ENCODE results near the gene TMEM168.
"Not testable (repeated sequence)": the region's sequence is repeated elsewhere in the genome, so short reads cannot be mapped to it uniquely, and the experiment has no call there.

Gene TMEM168
- total RNA-seq = 27.4 reads per million, percentile 54 among the genes with 10 or more reads in this experiment

- peak; percentile 85 for DNase-seq
These were observed at the start of gene TMEM168 for GRCh38 chr7:112789817-112790585. TMEM168 (minus strand) TSS chr7:112790393; CDS start chr7:112784825, 5,568 bp downstream.

GRCh38 chr7:112835928-112836327 is 45.7 kb upstream of the TMEM168 start:
- not testable (repeated sequence) for DNase-seq

GRCh38 chr7:112833082-112833481 is 42.9 kb upstream of the TMEM168 start:
- DNase-seq = no peak

GRCh38 chr7:112830769-112831168 is 40.6 kb upstream of the TMEM168 start:
- no peak for DNase-seq

- DNase-seq = no peak
These were observed 38.5 kb upstream of the TMEM168 start for GRCh38 chr7:112828696-112829095.

GRCh38 chr7:112821345-112821744 is 31.2 kb upstream of the TMEM168 start:
- no peak for DNase-seq

- no peak for DNase-seq
These were observed 29.3 kb upstream of the TMEM168 start for GRCh38 chr7:112819536-112819935.

GRCh38 chr7:112806156-112806555 is 16.0 kb upstream of the TMEM168 start:
- no peak for DNase-seq

GRCh38 chr7:112802406-112802805 is 12.2 kb upstream of the TMEM168 start:
- no peak for DNase-seq

- no peak for DNase-seq
These were observed 10.3 kb upstream of the TMEM168 start for GRCh38 chr7:112800486-112800885.

- no peak for DNase-seq
These were observed 9.4 kb upstream of the TMEM168 start for GRCh38 chr7:112799448-112800120.

- no peak for DNase-seq
These were observed 8.3 kb upstream of the TMEM168 start for GRCh38 chr7:112798274-112799159.

GRCh38 chr7:112796552-112796951 is 6.4 kb upstream of the TMEM168 start:
- not testable (repeated sequence) for DNase-seq

- no peak for DNase-seq
These were observed 2.2 kb upstream of the TMEM168 start for GRCh38 chr7:112792441-112792840.

GRCh38 chr7:112791465-112792168 is 1.4 kb upstream of the TMEM168 start:
- DNase-seq = no peak

GRCh38 chr7:112790586-112791003 is 402 bp upstream of the TMEM168 start:
- DNase-seq = no peak

GRCh38 chr7:112789453-112789816 is 758 bp downstream of the TMEM168 start:
- no peak for DNase-seq

GRCh38 chr7:112788778-112789343 is 1.3 kb downstream of the TMEM168 start:
- DNase-seq = no peak

GRCh38 chr7:112784603-112785002 is 5.6 kb downstream of the TMEM168 start:
- DNase-seq = no peak

GRCh38 chr7:112782498-112782897 is 7.7 kb downstream of the TMEM168 start:
- DNase-seq = no peak

- no peak for DNase-seq
These were observed 8.6 kb downstream of the TMEM168 start for GRCh38 chr7:112781558-112781957.

- DNase-seq = no peak
These were observed 9.1 kb downstream of the TMEM168 start for GRCh38 chr7:112781110-112781509.
